RCC 7860 (cell line): ENCODE data around the gene PDIK1L.
"Not testable (repeated sequence)": the region's sequence is repeated elsewhere in the genome, so short reads cannot be mapped to it uniquely, and the experiment has no call there.

Source experiments
- DNase-seq: peaks from one replicate; pipeline ENCODE4 v3.0.0-alpha.2; 2015; ENCODE audit warnings: low spot score
- FAIRE-seq: peaks from 2 replicates; lab custom pipeline; 2012; peaks lifted over from hg19 to GRCh38; lab: Jason Lieb, UNC

PDIK1L gene

DNA sequence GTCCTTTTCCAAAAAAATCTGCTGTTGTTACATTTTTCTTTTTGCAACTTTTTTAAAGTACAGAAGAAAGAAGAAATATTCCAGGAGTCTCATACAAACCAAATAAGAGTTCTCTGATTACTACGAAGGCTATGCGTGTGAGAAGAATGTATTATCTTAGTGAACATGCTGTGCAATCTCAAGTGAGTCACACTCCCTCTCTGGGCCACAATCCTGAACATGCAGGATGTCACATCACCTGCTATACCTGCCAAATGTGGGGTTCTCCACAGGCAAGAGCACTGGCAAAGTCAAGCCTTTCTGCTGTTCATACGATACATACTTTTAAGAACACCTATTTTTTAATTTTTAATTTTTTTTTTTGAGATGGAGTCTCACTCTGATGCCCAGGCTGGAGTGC lies 22.5 kb upstream of the PDIK1L start:
- no peak for FAIRE-seq
- no peak for DNase-seq

DNA sequence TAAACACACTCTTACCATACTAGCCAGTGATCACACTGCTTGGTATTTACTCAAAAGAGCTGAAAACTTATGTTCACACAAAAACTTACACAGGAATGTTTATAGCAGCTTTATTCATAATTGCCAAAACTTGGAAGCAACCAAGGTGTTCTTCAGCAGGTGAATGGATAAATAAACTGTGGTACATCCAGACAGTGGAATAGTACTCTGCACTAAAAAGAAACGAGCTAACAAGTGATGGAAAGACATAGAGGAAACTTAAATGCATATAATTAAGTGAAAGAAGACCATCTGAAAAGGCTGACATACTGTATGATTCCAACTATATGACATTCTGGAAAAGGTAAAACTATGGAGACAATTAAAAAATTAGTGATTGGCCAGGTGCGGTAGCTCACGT lies 20.7 kb upstream of the PDIK1L start:
- FAIRE-seq (no peak), DNase-seq (no peak)

DNA sequence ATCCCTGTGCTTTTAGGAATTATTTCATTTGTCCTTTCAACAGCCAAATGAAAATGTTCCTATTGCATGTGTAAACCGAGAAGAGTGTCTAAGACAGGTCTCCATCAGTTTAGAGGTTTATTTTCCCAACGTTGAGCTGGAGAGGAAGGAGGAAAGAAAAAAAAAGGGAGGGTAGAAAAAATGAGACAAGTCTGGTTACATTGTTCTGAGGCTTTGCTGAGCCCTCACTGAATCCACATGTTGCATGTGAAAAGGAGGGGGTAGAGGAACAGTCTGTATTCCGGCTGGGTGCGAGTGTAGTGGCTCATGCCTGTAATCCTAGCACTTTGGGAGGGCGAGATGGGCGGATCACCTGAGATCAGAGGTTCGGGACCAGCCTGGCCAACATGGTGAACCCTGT lies 19.2 kb upstream of the PDIK1L start:
- FAIRE-seq (no peak), DNase-seq (no peak)

DNA sequence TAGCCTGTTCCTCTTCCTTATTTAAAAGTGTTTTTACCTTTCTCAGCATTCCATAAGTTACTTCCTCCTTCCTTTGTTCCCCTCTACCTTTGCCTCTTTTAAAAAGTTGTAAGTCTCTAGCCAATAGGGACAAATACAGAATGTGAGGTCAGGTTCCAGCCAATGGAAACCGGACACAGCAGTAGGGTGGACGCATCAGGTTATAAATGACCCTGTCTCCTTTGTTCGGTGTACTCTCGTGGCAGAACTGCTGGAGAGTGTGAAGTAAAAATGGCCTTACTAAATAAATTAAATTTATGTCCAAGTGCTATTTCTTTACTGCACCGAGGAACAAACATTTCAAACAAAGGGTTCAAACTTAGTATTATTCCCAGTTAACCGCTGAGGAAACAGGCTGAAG lies 18.1 kb upstream of the PDIK1L start:
- DNase-seq, FAIRE-seq: not testable (repeated sequence)

DNA sequence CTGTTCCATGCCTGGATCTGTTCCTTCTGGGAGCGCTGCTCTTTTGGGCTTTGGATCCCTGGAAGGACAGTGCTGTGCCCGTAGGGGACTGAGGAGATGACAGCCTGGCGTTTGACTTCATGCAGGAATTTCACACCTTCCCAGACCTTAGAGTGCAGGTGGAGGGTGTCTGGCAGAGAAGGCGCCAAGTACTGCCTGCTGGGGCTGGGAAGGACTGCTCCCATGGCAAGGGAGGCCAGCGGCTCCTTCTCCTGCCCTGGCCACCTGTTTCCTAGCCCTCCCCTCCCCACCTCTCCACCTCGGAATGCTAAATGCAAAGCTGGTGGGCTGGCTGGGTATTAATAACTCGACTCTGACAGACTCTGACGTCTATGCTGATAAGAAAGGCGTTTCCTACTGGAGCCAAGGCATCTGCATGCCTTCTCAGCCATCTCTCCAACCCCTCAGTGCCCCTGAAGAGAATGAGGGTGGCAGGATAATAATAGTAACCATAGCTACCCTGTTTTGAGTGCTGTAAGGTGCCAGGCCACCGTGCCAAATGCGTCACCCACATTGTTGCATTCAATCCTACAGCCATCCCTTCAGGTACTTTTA lies 17.5 kb upstream of the PDIK1L start:
- DNase-seq (no peak), FAIRE-seq (no peak)

DNA sequence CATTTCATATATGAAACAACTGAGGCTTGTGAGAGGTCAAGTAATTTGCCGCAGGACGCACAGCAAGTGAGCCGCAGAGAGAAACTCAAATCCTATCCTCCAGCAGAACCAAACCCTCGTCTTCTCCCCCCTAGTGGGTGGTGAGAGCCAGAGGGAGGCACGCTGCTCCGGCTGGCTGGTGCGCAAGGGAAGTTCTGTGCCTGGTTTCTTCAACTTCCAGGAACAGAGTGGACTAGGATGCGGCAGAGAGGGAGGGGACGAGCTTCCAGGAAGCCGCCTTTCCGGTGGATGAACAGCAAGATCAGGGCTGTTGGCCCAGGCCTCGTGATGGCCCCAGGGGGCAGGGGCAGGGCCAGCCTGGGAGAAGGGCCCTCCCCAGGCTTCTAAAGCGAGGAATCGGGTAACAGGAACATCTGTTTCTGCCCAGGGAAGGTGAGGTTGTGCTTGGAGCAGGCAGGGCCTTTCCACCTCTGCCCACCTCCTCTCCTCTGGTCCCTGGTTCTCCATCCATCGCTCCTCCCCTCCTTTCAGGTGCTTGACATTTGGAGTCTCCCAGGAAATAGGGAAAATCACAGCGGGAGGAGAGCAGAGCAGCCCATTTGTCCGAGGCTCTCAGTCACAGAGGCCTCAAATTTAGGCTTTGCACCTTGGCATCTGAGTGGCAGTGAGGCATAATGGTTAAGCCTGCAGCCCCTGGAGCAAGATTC lies 16.8 kb upstream of the PDIK1L start:
- FAIRE-seq (no peak), DNase-seq (no peak)

DNA sequence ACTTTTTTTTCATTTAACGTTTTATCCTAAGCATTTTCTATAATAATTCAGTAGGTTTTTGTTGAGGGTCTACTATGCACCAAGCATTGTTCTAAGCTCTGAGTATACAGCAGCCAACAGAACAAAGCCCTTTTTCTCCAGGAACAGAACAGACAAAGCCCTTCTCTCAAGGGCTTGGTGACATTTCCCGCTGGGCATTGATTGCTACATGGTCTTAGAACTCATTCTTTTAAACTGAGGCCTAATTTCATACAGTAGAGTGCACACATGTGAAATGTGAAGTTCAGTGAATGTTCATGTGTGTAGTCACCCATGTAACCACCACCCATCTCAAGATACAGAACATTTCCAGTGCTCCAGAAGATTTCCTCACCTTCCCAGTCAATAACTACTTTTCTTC lies 15.2 kb upstream of the PDIK1L start:
- FAIRE-seq (no peak), DNase-seq (no peak)

DNA sequence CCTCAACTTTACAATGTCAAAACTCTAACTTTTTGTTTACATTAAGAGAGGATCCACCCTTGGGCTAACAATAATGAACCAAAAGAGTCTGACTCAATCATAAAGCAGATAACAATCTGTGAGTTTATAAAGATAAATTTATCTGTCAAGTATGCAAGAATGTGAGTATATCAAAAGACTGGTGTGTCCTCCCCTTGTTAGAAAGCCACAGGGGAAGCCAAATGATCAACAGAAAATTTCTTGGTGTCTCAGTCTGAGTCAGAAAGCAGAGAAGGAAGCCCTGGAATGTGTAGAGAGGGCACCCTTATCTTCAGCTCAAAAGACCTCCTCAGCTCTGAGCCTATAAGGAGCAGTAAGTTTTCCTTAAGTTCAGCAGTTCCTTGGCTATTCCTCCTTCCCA lies 13.9 kb upstream of the PDIK1L start:
- FAIRE-seq, result no peak
- DNase-seq, result peak; percentile 54

DNA sequence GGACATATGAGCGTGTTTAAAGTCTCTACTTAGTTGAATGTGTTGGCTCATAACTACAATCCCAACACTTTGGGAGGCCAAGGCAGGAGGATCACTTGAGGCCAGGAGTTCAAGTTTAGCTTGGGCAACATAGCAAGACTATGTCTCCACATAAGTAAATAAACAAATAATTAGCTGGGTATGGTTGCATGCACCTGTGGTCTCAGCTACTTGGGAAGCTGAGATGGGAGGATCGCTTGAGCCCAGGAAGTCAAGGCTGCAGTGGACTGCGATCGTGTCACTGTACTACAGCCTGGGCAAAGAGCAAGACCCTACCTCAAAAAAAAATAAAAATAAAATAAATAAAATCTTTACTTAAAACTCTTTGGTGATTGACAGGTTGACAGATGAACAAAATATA lies 13.0 kb upstream of the PDIK1L start:
- no peak for DNase-seq
- no peak for FAIRE-seq

DNA sequence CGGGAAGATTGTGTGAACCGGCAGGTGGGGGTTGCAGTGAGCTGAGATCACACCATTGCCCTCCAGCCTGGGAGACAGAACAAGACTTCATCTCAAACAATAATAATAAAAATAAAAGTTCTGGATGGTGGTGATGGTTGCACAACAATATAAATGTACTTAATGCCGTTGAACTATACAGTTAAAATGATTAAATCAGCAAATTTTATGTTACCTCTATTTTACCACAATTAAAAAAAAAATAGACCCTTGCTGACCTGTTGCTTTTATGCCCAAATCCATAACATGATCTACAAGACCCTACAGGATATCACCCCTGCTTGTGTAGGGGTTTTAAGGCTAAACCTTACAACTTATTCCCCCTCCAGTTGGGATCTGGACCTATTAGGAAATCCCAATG lies 11.8 kb upstream of the PDIK1L start:
- FAIRE-seq (no peak), DNase-seq (no peak)

DNA sequence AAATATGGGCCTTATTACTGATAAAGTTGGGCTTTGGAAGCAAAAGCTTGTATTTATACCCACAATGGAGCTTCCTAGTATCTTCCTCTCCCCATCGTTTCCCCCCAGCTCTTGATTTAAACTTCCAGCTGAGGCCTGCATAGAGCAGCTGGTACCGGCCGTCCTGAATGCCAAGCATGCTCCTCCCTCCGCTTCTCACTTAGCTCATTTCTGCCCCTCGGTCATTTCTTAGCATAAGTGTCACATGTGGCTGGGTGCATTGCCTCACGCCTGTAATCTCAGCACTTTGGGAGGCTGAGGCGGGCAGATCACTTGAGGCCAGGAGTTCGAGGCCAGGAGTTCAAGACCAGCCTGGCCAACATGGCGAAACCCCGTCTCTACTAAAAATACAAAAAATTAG lies 11.4 kb upstream of the PDIK1L start:
- DNase-seq, FAIRE-seq: not testable (repeated sequence)

DNA sequence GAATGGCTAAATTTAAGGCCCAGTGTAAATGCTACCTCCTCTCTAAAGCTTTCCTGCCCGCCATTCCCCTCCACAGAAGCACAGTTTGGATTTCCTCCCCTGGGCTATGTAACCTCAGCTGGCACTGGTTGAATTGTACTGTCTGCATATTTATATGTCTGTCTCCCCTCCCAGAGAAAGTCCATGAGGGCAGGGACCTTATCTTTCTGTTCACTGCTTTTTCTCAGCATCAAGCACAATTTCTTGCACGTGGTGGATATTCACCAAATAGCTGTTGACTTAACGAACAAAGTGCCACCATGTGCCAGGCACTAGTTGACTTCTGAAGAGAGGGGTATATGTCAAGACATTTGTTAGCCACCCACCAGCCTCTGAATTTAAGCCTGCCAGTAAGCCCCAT lies 9.5 kb upstream of the PDIK1L start:
- FAIRE-seq, result no peak
- no peak for DNase-seq

DNA sequence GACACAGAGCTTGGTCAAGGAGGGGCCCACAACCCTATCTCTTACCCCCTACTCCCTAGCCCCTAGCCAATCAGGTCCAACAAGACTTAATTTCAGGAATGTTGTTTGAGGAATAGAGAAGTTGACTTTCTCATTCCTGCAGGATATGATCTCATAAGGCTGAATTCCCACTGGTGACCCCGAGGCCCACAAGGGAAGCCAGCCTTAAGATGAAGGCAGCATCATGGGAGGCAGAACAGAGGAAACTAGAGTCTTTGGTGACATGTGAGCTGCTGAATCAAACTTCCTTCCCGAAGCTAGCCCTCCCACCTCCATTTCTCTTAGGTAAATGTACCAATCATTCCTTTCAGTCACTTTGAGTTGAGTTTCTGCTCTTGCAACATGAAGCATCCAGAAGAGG lies 9.1 kb upstream of the PDIK1L start:
- FAIRE-seq (no peak), DNase-seq (no peak)

DNA sequence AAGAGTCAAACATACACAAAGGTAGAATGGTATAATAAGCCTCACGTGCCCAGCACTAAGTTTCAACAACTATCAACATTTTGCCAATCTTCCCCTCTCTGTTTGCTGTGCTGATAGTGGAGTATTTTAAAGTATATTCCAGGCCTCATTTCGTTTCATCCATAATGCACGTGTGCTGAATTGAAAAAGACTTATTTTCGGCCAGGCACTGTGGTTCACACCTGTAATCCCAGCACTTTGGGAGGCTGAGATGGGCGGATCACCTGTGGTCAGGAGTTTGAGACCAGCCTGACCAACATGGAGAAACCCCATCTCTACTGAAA lies 6.4 kb upstream of the PDIK1L start:
- FAIRE-seq, DNase-seq: not testable (repeated sequence)

DNA sequence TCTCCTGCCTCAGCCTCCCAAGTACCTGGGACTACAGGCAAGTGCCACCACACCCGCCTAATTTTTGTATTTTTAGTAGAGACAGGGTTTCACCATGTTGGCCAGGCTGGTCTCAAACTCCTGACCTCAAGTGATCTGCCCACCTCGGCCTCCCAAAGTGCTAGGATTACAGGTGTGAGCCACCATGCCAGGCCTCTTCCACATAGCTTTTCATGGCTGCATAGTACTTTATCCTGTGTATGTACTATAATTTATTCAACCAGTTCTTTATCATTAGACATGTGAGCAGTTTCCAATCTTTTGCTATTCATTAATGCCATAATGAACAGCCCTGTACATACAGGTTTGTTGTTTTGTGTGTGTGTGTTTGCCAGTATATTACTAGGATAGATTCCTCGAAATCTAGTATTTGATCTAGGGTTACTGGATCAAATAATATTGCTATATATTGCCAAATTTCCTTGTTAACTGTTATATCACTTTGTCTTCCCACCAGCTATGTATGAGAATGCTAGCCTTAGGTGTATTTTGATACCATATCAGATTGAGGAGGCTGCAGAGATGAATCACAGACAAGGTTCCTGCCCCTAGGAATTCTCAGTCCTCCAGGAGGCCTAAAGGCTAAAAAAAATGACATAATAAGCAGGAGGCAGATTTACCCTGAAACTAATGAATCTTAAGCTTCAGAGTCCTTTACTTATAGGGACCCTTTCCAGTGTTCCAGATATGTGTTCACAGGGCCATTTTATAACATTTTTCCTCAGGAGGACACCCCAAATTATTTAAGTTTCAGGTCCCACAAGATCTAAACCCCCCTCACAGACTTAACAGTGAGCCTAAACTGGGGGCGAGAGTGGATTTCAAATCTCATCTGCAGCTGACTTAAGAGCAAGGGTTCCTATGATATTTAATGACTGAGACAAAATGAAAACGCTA lies 2.1 kb upstream of the PDIK1L start:
- FAIRE-seq (no peak), DNase-seq (no peak)

DNA sequence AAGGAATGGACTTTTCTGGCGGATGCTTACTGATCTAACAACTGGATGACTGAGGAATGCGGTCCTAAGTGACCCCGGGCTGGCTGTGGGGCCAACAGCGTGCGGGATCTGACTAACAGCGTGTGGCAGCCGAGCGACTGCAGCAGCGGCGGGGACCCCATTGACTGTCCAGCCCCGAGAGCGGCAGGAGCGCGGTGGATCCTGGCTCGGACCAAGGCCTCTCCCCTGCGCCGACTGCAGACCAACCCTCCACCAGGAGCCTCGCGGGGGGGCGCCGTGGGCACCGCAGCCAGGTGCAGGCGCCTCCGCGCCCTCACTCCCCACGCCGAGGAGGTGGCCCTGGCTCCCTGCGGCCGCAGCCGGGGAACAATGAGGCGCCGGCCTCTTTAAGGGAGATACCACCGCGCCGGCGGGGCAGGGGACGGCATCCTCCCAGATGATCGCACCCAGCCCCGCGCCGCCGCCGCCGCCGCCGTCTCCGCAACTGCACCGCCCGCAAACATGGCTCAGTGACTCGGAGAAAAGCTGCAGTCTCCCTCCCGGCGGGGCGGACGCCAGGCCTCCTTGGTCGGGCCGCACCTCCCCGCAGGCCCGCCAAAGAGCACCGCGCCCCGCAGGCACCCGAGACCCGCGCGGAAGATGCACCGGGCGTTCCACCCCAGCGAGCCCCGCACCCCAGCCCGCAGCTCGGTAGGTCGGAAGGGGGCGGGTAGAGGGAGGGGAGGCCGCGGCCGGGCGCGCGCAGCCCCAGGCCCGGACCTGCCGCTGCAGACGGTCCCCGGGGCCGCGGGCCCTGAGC lies 694 bp upstream of the PDIK1L start:
- DNase-seq (peak; percentile 37), FAIRE-seq (no peak)

DNA sequence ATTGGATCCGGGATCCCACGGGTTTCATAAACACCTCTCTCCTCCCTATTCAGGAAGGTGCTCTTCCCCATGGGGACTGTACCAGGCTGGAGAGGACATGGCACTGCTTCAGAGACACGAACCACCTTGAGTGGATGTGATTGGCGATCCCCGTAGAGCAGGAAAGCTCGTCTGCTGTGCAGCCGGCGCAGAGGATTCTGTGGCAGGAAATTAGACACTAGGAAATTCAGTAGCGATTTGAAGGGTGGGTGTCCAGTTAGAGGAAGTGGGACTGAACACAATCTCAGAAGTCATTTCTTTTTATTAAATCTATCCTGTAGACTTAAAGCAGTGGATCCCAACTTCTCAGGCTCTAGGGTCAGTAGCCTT lies 767 bp downstream of the PDIK1L start:
- DNase-seq (no peak), FAIRE-seq (no peak)

DNA sequence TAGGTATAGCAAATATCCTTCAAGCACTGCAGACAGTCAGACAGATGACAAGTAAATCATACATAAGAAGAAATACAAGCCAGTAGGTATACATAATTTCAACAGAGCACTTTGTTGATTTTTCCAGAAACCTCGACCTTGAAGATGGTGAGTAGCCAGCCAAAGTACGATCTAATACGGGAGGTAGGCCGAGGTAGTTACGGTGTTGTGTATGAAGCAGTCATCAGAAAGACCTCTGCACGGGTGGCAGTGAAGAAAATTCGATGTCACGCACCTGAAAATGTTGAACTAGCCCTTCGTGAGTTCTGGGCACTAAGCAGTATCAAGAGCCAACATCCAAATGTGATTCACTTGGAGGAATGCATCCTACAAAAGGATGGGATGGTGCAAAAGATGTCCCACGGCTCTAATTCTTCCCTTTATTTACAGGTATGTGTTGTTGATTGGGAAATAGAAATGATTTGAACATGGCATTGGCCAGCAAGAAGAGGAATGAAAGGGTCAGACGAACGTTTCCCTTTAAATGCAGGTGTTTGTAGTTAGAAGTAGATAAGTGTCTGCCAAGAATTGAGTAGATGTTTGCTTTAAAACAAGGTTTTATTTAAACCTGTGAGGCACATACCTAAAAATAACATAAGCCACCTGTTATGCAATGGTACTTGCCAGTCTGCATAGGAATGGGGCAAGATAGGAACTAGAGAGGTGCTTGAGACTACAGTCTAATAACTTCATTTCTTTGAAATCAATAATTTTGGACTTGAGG lies 2.7 kb downstream of the PDIK1L start:
- DNase-seq, result no peak

DNA sequence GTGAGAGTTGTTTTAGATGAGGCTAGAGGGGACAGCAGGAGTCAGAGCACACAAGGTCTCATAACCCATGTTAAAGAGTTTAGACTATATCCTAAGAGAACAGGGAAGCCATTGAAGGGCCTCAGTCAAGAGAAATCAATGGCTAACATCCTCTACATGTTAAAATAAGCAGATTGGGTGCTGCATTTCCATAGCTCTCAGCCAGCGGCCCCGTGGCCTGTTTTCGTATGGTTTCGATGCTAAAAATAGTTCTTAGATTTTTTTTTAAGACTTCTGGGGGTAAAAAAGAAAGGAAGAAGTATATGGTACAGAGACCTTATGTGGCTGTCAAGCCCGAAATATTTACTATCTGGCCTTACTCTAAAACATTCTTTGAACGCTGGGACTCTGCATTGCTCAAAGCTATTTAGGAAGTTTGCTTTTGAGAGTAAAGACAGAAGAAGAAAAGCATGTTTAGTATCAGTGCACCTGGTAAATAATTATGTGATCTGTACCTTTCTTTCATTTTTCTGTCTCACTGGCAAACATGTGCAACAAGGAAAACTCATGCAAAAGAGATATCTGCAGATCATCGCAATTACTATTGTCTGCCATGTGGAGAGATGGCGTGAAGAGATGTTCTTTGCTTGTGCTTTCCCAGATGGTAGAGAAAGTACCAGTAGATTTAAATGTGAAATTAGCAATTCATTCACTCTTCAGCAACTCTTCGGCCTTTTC lies 8.4 kb downstream of the PDIK1L start:
- DNase-seq (no peak), FAIRE-seq (no peak)

More for the DNA sequence above, 2.7 kb downstream of the PDIK1L start:
- no peak for FAIRE-seq
